Activated CD8-positive, alpha-beta memory T cell treated with anti-CD3 and anti-CD28 coated beads, Interleukin-2, amount 50 U/mL, for 4 hours (primary cell): ENCODE data around the gene C14orf93.

Source experiments
- DNase-seq: peaks from one replicate; pipeline ENCODE4 v3.0.0-alpha.2; 2020

The C14orf93 gene

DNA sequence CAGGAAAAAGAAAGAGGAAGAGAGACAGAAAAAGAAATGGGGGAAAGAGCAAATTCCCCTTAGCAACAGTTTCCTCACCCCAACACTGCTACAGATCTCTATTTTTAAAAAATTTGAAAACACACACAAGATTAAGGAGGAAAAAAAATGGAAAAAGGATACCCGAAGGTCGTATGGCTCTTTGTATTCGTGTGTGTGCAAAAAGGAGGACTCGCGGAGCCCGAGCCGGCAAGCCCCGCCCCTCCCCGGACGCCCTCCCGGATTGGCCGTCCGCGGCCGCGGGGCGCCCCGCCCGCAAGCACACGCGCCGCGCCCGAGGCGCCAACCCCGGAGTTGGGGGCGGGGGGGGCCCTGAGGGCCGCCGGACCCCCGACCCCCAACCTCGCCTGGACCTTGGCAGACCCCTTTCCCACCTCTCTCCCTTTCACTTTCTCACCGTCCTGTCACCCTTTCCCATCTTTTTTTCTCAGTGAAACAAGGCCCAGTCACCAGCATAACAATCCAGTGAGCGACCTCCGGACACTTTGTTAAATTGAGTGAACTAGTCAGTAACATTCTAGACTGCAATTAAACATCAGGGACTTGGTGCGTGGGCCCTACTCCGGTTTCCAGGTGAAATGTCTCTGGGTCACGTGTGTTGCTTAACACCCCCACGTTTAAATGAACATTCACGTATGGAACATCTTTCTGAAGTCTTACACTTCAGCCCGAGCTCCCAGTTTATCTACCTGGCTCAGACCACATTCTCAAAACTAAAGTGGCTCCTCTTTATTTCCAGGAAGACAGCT, at the start of gene C14orf93:
Gene C14orf93, minus strand, starts transcription at position 205 of the 788 bp plus-strand sequence. CDS start 11,120 bp downstream, outside the sequence.
- DNase-seq, result peak; percentile 82

- no peak for DNase-seq
Observed at GRCh38 chr14:23058654-23059504, 48.9 kb upstream of the C14orf93 start.

GRCh38 chr14:23057757-23058653, 48.1 kb upstream of the C14orf93 start:
- peak; percentile 88 for DNase-seq

- DNase-seq, result peak; percentile 72
Observed at GRCh38 chr14:23056956-23057756, 47.2 kb upstream of the C14orf93 start, which contains the start of gene CDH24. Gene CDH24 (minus strand): TSS chr14:23057520. CDS start chr14:23055733, 1,787 bp downstream.

GRCh38 chr14:23056145-23056955, 46.4 kb upstream of the C14orf93 start:
- peak; percentile 71 for DNase-seq

DNA sequence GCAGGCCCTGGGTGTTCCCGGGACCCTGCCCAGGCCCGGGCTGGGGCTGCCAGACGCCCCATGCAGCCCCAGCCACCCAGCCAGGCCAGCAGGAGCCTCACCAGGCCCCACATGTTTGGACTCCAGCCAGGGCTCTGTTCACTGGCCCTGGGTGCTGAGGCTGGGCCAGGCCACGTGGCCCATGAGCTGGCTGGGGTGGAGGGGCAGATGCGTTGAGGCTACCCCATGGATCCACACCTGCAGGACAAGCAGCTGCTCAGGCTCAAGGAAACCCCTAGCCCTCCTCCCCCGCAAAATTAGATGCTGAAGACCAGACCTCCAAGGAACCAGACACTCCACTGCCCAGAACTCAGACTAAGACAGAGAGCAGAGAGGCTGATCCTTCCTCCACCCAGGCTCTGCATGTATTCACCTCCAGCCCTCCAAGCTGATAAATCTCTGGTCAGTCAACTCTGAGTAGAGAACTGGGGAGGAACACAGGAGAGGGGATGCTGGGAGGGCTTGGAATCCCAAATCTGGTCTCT, 45.7 kb upstream of the C14orf93 start:
- no peak for DNase-seq

- DNase-seq, result no peak
Observed at GRCh38 chr14:23055147-23055550, 45.2 kb upstream of the C14orf93 start.

GRCh38 chr14:23054000-23054811, 44.3 kb upstream of the C14orf93 start:
- DNase-seq, result peak; percentile 45

GRCh38 chr14:23053426-23053825, 43.5 kb upstream of the C14orf93 start:
- DNase-seq, result no peak

GRCh38 chr14:23052671-23053070, 42.7 kb upstream of the C14orf93 start:
- DNase-seq, result no peak

DNA sequence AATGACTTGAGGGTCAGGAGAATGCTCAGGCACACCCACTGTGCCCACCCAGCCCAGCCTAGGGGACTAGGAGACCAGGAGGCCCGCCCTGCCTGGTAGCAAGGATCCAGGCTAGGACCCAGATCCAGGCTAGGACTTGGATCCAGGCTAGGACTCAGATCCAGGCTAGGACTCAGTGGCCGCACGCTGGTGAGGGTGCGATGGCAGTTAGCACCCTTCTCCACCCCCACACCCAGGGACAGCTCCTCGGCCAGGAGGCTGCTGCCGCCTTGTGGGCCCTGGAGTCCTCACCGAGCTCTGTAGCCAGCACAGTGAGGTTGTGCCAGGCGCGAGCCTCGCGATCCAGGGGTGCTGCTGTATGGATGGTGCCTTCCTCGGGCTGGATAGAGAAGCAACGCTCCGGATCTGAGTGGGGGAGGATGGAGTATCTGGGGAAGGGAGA, 42.3 kb upstream of the C14orf93 start:
- no peak for DNase-seq

DNA sequence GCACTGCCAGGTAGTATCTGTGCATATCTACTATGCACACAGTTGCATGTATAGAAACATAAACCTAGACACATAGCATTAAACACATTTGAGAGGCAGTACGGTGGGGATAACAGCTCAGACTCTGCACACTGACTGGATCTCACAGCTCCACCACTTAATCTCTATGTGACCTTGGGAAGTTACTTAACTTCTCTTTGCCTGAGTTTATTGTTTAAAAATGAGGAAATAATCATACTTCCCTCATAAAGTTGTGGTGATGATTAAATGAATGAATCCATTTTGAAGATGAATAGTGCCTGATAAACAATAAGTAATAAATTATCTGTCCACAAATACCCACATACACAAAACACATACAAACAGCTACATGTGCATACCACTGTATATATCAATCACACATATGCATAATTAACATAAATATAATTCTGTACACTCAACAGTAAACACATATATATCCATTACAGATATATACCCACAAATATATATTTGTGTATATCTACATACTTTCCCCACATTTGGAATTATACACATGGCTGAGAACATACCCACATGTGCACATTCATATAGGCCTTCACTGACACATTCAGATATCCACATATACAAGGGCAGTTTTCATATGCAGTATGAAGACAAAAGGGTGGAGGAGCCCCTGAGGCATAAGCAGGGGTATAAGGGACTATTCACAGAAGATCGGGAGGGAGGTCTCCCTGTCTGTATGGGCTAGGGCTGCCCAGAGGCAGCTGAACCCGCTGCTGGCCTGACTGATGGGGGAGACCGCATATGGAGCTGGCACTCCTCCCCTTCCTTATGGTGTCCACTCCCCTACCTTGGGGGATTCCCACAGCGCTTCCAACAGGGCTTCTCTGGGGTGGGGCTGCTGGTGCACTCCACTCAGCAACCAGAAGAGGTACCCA, 41.5 kb upstream of the C14orf93 start:
- no peak for DNase-seq

DNA sequence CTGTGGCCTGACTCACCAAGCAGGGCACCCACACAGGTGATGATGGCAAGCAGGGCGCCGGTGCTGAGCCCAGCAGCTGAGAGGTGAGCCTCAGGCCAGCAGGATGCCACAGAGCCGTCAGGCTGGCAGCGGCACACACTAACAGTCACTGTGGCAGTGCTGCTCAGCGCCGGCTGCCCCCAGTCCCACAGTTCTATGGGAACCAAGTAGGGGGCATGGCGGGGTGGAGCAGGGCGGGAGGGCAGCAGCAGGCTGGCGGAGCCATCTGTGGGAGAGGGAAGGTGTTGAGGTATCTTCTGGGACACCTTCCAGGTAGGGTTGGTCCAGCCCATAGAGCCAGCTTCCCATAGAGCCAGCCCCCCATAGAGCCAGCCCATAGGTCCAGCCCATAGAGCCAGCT, 39.1 kb upstream of the C14orf93 start:
- no peak for DNase-seq

- DNase-seq, result no peak
Observed at GRCh38 chr14:23047751-23048693, 38.1 kb upstream of the C14orf93 start.

DNA sequence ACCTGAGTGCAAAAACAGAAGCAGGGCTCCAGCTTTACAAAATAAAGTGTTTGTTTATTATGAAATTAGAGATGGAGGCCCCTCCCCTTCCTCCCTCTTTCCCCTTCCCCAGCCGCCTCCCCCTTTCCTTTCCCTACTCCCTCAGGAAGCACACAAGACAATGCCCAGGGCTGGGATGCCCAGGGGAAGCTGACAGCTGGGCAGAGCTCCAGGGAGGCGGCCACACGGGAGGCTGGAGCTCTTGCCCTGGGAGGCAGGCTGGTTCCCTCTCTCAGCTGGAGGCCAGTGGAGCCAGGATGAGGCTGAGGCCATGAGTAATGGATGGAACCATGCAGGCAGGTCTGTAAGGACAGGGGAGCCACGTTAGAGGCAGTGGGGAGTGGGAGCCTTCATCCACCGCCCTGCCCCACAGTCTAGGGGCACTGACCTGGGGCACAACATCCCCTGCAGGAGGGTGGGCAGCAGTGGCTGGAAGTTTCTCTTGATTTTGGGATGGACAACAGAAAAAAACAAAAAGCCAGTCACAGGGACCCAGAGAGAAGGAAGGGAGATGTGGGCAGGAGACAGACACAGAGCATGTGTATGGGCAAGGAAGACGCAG, 37.2 kb upstream of the C14orf93 start:
- no peak for DNase-seq

GRCh38 chr14:23045419-23046357, 35.7 kb upstream of the C14orf93 start:
- no peak for DNase-seq
